HG03060 (cell line): Measurements from ENCODE around the gene RGL2.
A peak's percentile ranks its signal among the peaks of the same experiment; 100 is the strongest.

Experiments used
- ATAC-seq: cut with Tn5 transposase; IDR thresholded peaks from one replicate; pipeline ENCODE4 v1.9.1; 2021; ENCODE audit warnings: low read depth, moderate number of reproducible peaks; ENCODE audit not compliant: unreplicated experiment

RGL2 gene

GRCh38 chr6:33316603-33317418, 18.1 kb upstream of the RGL2 start:
- no peak for ATAC-seq

GRCh38 chr6:33315793-33316602, 17.3 kb upstream of the RGL2 start:
- no peak for ATAC-seq

DNA sequence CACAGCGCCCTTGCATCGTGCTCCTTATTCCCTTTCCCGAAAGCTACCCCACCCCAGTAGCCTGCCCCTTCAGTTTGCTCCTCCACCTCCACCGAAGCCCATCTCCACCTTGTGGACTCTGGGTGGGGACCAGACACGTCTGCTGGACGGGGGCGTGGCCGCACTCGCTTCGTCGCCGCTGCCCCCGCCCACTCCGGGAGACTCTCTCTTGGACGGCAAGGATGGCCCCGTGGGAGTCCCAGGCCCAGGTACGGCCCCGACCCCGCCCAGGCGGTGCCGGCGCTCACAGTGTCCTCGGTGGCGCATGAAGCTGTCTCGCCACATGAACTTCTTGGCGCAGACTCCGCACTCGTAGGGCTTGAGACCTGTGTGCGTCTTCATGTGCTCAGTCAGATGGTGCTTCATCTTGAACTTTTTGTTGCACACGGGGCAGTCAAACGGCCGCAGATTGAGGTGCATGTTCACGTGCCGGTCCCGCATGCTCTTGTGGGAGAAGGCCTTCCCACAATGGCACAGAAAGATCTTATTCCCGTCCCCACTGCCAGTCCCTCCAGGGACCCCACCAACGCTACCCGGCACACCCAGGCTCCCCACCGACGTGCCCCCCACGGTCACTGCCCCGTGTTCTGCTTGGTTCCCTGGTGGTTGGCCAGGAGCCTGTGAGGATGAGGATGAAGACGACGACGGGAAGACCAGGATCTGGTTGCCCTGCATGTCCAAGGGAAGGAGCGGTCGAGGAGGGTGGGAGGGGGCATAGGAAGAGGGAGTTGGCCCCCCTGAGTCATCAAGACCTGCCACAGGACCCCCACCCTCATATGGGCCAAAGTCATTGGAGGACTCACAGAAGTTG, 16.4 kb upstream of the RGL2 start:
- ATAC-seq = no peak

- no peak for ATAC-seq
Measured at GRCh38 chr6:33314515-33314942, 15.8 kb upstream of the RGL2 start.

GRCh38 chr6:33313709-33314514, 15.2 kb upstream of the RGL2 start, which contains the start of gene TAPBP:
TSS of gene TAPBP (minus strand) at chr6:33314078. CDS start at chr6:33314041, 37 bp downstream.
- no peak for ATAC-seq

- ATAC-seq = no peak
Measured at GRCh38 chr6:33313105-33313708, 14.5 kb upstream of the RGL2 start.

DNA sequence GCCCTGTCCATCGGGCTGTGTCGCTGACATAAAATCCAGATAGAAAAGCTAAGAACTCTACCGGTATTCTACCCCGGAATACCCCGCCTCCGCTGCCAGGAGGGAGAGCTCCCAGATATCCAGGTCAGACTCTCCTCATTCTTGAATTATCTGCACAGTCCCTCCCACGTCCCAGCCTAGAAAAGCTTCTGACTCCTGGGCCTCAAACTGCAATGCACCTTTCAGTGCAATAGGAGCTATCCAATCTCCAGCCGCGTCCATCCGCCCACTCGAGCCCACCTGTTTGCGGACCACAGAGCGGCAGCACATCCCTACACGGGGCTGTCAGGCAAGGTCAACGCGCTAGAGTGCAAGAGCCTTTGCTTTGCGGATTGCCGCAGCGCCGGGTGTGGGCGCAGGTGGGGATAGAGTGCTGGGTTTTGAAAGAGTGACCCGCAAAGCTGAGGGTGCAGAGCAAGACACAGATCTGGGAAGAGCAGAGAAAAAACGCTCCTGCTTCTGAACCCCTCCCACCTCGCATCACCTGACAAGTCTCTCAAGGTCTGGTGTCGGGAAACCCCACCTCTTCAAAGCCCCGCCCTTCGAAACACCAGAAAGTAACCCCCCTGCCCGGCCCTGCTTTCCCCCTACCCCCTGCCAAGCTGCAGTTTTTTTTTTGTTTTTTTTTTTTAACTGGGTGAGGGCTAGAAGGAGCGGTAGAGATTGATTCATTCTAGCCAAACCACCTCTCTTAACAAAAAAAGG, 13.8 kb upstream of the RGL2 start:
- ATAC-seq = no peak

GRCh38 chr6:33306356-33306755, 7.6 kb upstream of the RGL2 start:
- ATAC-seq = no peak

DNA sequence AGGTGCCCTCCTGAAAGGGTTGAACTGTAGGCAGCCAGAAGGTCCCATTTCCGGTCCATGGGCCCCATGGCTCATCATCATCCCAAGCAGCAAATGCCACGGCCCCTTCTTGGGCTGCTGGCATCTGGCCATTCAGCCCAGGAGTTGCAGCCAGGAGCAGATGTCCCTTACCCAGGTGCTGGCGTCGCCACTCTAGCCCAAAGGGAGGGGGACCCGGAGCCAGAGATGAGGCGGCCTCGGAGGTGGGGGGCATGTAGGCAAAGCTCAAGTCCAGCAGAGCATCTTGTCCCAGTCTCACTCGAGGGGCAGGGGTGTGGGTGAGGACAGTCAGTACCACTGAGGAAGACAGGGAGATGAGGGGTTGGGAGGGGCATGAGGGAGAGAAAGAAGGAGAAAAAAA, 6.3 kb upstream of the RGL2 start:
- no peak for ATAC-seq

- no peak for ATAC-seq
Measured at GRCh38 chr6:33304216-33304615, 5.5 kb upstream of the RGL2 start.

DNA sequence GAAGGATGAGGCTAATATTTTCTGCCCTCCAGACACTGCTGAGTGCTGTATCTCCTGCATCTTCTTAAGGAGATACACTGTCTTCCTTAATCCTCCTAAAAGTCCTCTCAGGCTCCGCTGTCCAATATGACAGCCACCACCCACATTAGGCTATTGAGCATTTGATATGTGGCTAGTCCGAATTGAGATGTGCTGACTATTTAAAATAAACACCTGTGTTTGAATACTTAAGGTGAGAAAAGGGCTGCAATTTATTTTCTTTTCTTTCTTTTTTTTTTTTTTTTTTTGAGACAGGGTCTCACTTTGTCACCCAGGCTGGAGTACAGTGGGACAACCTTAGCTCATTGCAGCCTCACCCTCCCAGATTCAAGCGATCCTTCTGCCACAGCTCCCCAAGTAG, 3.1 kb upstream of the RGL2 start:
- ATAC-seq = no peak

DNA sequence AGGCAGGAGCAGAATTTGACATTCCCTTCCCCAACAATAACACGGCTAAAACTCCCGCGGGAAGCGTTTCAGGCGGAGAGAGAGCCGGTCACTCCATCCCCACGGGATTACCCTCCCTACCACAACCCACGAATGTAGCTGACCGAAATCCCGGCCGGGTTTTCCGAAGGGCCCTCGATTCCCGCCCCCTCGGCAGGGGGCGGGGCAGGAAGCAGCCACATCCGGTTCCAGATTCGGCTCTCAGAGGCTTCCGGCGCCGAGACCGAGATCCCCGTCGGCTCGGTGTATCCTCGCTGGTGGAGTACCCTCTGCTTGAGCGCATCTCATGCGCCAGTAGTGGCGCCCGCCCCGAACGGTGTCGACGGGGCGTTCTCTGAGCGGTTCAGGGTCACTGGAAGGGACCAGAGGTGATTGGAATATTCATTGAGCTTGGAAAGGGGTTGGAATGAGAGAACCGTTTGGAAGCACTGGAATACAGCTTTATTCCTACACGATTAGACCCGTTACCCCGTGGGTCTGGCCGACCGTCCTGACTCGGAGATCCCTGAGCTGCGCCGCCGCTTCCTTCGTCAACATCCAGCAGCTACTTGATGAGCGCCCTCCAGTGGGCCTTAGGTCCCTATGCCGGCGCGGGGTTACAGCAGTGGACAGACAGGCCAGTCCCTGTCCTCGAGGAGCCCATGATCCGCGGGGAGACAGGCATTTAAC, 649 bp upstream of the RGL2 start:
- ATAC-seq = peak; percentile 65

- ATAC-seq = no peak
Measured at GRCh38 chr6:33297956-33298772, 578 bp downstream of the RGL2 start.

- ATAC-seq = no peak
Measured at GRCh38 chr6:33297406-33297955, 1.3 kb downstream of the RGL2 start.

DNA sequence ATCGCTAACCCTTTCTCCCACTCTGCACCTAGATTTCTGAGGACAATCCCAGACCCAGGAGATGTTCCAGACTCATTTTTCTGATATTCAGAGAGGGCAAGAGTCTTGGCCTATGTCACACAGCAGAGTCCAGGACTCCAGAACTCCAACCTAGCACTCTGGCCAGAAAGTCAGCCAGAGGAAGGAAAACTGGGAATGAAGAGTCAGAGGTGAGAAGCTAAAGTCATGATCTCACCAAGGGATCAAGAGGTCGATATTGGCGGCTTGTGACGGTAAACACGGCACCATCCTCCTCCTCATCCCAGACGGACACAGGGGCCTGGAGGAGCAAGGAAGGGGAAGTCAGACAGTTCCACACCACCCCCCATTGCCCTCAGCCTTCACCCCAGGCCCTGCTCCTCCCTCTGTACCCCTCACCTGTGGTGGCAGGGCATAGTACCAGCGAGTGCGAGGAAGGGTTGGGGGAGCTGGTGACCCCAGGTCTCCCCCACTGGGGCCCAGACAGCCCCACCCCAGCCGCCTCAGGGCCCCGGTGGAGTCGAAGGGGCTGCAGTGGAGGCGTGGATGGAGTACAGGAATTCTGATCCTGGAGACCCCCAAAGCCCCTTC, 1.8 kb downstream of the RGL2 start:
- ATAC-seq = no peak

- no peak for ATAC-seq
Measured at GRCh38 chr6:33295621-33296369, 2.9 kb downstream of the RGL2 start.
